Natural killer cell (primary cell): ENCODE measurements around the gene UBAC1. TPM values are rescaled to one million over a fixed set of nuclear protein-coding genes. Genes with fewer than 3 reads are reported as not detected.

Experiments
- ATAC-seq, 3 donors: fragments of 150-1000 bp in 2 of 3; fragments of 200-7000 bp in 1 of 3; cut with Tn5 transposase; 1 replicate in 1 of 3; 2 replicates in 2 of 3; pipeline ENCODE4 v1.10.0; 2021; ENCODE audit warnings: mild to moderate bottlenecking in 2 of 3, moderate library complexity in 2 of 3
- DNase-seq, 2 donors: peaks; one replicate each; pipeline versions ENCODE4 v3.0.0 to v3.0.0-alpha.2; 2013 to 2021; ENCODE audit warnings: mixed read lengths in 1 of 2
- H3K27ac ChIP-seq: one replicate; pipeline ENCODE4 v1.5.1; 2013; ENCODE audit warnings: mild to moderate bottlenecking, low read length
- H3K27me3 ChIP-seq: one replicate; pipeline ENCODE4 v1.6.1; 2013; ENCODE audit warnings: low read length; ENCODE audit not compliant: control insufficient read depth, insufficient read depth
- H3K36me3 ChIP-seq: one replicate; pipeline ENCODE4 v1.6.1; 2013; ENCODE audit warnings: low read length; ENCODE audit not compliant: control insufficient read depth, insufficient read depth
- H3K4me1 ChIP-seq: one replicate; pipeline ENCODE4 v1.6.1; 2013; ENCODE audit warnings: low read length; ENCODE audit not compliant: control insufficient read depth, insufficient read depth
- H3K4me3 ChIP-seq: one replicate; pipeline ENCODE4 v1.5.1; 2013; ENCODE audit warnings: low read length
- H3K9me3 ChIP-seq: one replicate; pipeline ENCODE4 v1.6.1; 2013; ENCODE audit warnings: low read length; ENCODE audit not compliant: control insufficient read depth, insufficient read depth
- H3K27ac Mint-ChIP-seq, 2 donors: one replicate each; pipeline ENCODE4 v1.8.0; 2022; ENCODE audit warnings: mild to moderate bottlenecking in 2 of 2, mixed read lengths in 2 of 2, moderate library complexity in 1 of 2
- H3K27me3 Mint-ChIP-seq, 2 donors: one replicate each; pipeline ENCODE4 v1.8.0; 2022; ENCODE audit warnings: low read depth in 2 of 2, mixed read lengths in 2 of 2
- H3K36me3 Mint-ChIP-seq: one replicate; pipeline ENCODE4 v1.8.0; 2022; ENCODE audit warnings: mixed read lengths
- H3K4me1 Mint-ChIP-seq, 2 donors: one replicate each; pipeline ENCODE4 v1.8.0; 2022; ENCODE audit warnings: mixed read lengths in 2 of 2
- H3K4me3 Mint-ChIP-seq: one replicate; pipeline ENCODE4 v1.8.0; 2022; ENCODE audit warnings: mild to moderate bottlenecking, moderate library complexity, mixed read lengths
- H3K9me3 Mint-ChIP-seq, 2 donors: one replicate each; pipeline ENCODE4 v1.8.0; 2022; ENCODE audit warnings: mixed read lengths in 2 of 2
- CTCF ChIP-seq: fragments of 200-600 bp; IDR thresholded peaks from one replicate; pipeline ENCODE4 v1.8.0; 2022; ENCODE audit warnings: antibody characterized with exemption
- WGBS: methylation state at CpG from one replicate; pipeline ENCODE4 v1.1.7; 2013; ENCODE audit warnings: missing lambda C conversion rate; ENCODE audit not compliant: insufficient coverage; 5-methylcytosine and 5-hydroxymethylcytosine counted together
- intact Hi-C: fragments of 100-400 bp; cut with micrococcal nuclease; formaldehyde crosslinking; loops from one replicate; pipeline ENCODE4 v1.14.2; 2022
- total RNA-seq, 4 donors: library from RNA; stranded (reverse); fragments of 120-200 nt in 1 of 4; gene quantifications; one replicate each; pipeline versions ENCODE4 v1.2.3 to v1.2.4, GENCODE V29; 2013 to 2022

Gene UBAC1
- total RNA-seq, 3 donors from 2014 or later (not counting 1 experiment from before 2014, with no cell fraction given), result 22.7 to 31.8 (median 27.6) TPM

GRCh38 chr9:135963338-135963737, 2.2 kb upstream of the UBAC1 start:
- Mint-ChIP-seq H3K36me3 (no peaks in the 10 kb centered on the region), H3K4me1 (peaks cover 24 to 39% of the 10 kb centered on the region in 2 donors), H3K4me3 (no peak overlapping the region), H3K27me3 (peaks cover 0 to 12% of the 10 kb centered on the region in 2 donors), H3K9me3 (no peaks in the 10 kb centered on the region), H3K27ac (peak overlapping the region in 1 of 2 donors; percentile 68)
- Histone ChIP-seq H3K4me1 (peaks cover 32% of the 10 kb centered on the region), H3K36me3 (no peaks in the 10 kb centered on the region), H3K27ac (no peak overlapping the region), H3K4me3 (no peak overlapping the region), H3K27me3 (no peaks in the 10 kb centered on the region), H3K9me3 (no peaks in the 10 kb centered on the region)
- TF ChIP-seq CTCF, result no peak
- intact Hi-C loops, result no loop called here
- ATAC-seq (no peak), DNase-seq (no peak)
- 93% methylated on average over 8 of the region's 8 CpGs for WGBS

GRCh38 chr9:135962696-135963307, 1.6 kb upstream of the UBAC1 start:
- TF ChIP-seq CTCF, result no peak
- no peak for ATAC-seq
- Mint-ChIP-seq H3K27ac (peak overlapping the region; percentile 68 to 73), H3K9me3 (no peaks in the 10 kb centered on the region), H3K4me1 (peaks cover 23 to 39% of the 10 kb centered on the region in 2 donors), H3K36me3 (no peaks in the 10 kb centered on the region), H3K27me3 (peaks cover 0 to 12% of the 10 kb centered on the region in 2 donors), H3K4me3 (peak overlapping the region; percentile 68)
- intact Hi-C loops, result no loop called here
- Histone ChIP-seq H3K27me3 (no peaks in the 10 kb centered on the region), H3K4me1 (peaks cover 29% of the 10 kb centered on the region), H3K4me3 (no peak overlapping the region), H3K27ac (no peak overlapping the region), H3K36me3 (no peaks in the 10 kb centered on the region), H3K9me3 (no peaks in the 10 kb centered on the region)
- DNase-seq, result no peak
- 29% methylated on average over 11 of the region's 11 CpGs for WGBS

DNA sequence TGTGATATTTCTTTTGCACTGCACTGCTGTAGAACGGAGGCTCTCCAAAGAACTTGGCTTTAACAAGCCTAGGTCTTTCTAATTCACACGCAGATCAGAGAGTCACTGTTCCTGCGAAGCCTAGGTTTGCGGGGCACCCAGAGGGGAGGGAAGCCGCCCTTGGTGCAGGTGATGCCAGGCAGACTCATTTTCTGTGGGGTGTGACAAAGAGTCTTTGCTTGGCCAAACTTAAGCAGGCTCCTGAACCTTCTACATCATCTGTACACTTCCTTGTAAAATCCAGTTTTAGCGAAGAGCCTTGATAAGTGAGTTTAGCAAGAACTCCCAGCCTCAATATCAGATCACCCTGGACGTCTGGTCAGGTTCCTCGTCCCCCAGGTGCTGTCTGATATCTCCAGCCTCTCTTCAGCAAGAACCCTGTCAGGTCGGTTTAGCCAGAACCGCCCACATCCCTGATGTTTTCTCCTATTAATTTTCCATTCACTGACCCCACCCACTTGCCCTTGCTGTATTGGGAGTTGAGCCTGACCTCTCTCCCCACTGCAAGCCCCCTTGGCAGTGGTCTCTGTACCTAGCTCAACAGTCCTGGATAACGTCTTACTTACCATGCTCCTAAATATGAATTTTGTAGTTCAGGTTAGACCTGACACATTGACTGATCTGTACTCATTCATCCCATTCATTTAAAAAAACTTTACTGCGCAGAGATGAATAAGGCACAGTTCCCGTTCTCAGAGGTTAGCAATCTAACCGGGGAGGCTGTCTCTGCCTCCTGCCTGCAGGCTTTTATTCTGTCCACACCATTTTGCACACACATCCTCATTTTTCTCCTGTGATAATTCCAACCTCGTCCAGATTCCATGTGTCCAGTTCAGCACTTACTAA, 880 bp upstream of the UBAC1 start:
- ATAC-seq, result no peak
- no peaks in the 10 kb centered on the region for H3K9me3 Mint-ChIP-seq
- H3K36me3 ChIP-seq, result no peaks in the 10 kb centered on the region
- peak overlapping the region; percentile 68 to 73 for H3K27ac Mint-ChIP-seq
- intact Hi-C loops, result no loop called here
- no peaks in the 10 kb centered on the region for H3K9me3 ChIP-seq
- no peak overlapping the region for H3K27ac ChIP-seq
- peak overlapping the region; percentile 68 for H3K4me3 Mint-ChIP-seq
- no peaks in the 10 kb centered on the region for H3K27me3 ChIP-seq
- TF ChIP-seq CTCF, result no peak
- peaks cover 17 to 34% of the 10 kb centered on the region in 2 donors for H3K4me1 Mint-ChIP-seq
- 36% methylated on average over 15 of the region's 15 CpGs for WGBS
- H3K36me3 Mint-ChIP-seq, result no peaks in the 10 kb centered on the region
- peaks cover 21% of the 10 kb centered on the region for H3K4me1 ChIP-seq
- H3K4me3 ChIP-seq, result no peak overlapping the region
- peak in 1 of 2 donors; percentile 18 for DNase-seq
- peaks cover 0 to 9% of the 10 kb centered on the region in 2 donors for H3K27me3 Mint-ChIP-seq
